HG02981 (cell line): ENCODE data around the gene PRAMEF15.
"Not testable (repeated sequence)": the region's sequence is repeated elsewhere in the genome, so short reads cannot be mapped to it uniquely, and the experiment has no call there.

ENCODE experiments used
- ATAC-seq: cut with Tn5 transposase; IDR thresholded peaks from one replicate; pipeline ENCODE4 v1.9.1; 2021; ENCODE audit warnings: mild to moderate bottlenecking, moderate library complexity; ENCODE audit not compliant: unreplicated experiment

PRAMEF15 gene

GRCh38 chr1:13315281-13315680, at the start of gene PRAMEF15:
Gene PRAMEF15 (plus strand): TSS chr1:13315581. CDS start chr1:13318408, 2,827 bp downstream.
- not testable (repeated sequence) for ATAC-seq

GRCh38 chr1:13277016-13277415, 38.4 kb upstream of the PRAMEF15 start:
- ATAC-seq: not testable (repeated sequence)

GRCh38 chr1:13279617-13280016, 35.8 kb upstream of the PRAMEF15 start:
- not testable (repeated sequence) for ATAC-seq

- ATAC-seq: not testable (repeated sequence)
Measured at GRCh38 chr1:13285037-13285436, 30.3 kb upstream of the PRAMEF15 start, which contains the start of gene PRAMEF8. Gene PRAMEF8 (minus strand): TSS chr1:13285137. CDS start chr1:13284091, 1,046 bp downstream.

GRCh38 chr1:13289030-13289429, 26.4 kb upstream of the PRAMEF15 start:
- ATAC-seq: not testable (repeated sequence)

- ATAC-seq: not testable (repeated sequence)
Measured at GRCh38 chr1:13297216-13297931, 18.0 kb upstream of the PRAMEF15 start.

- ATAC-seq: not testable (repeated sequence)
Measured at GRCh38 chr1:13298699-13299098, 16.7 kb upstream of the PRAMEF15 start.

GRCh38 chr1:13302197-13302596, 13.2 kb upstream of the PRAMEF15 start:
- ATAC-seq: not testable (repeated sequence)

GRCh38 chr1:13303239-13303638, 12.1 kb upstream of the PRAMEF15 start, which contains the start of gene PRAMEF33:
Gene PRAMEF33 (plus strand): TSS chr1:13303539. CDS start chr1:13305955, 2,416 bp downstream.
- ATAC-seq: not testable (repeated sequence)

GRCh38 chr1:13342496-13342895, 27.1 kb downstream of the PRAMEF15 start:
- ATAC-seq: not testable (repeated sequence)

GRCh38 chr1:13347034-13347433, 31.7 kb downstream of the PRAMEF15 start, which contains the start of gene PRAMEF14:
Gene PRAMEF14 (minus strand): TSS chr1:13347134. CDS start chr1:13345314, 1,820 bp downstream.
- not testable (repeated sequence) for ATAC-seq

GRCh38 chr1:13353476-13353875, 38.1 kb downstream of the PRAMEF15 start:
- ATAC-seq: not testable (repeated sequence)

GRCh38 chr1:13354475-13354874, 39.1 kb downstream of the PRAMEF15 start:
- ATAC-seq: not testable (repeated sequence)

- not testable (repeated sequence) for ATAC-seq
Measured at GRCh38 chr1:13356774-13357173, 41.4 kb downstream of the PRAMEF15 start.

- not testable (repeated sequence) for ATAC-seq
Measured at GRCh38 chr1:13362364-13362763, 47.0 kb downstream of the PRAMEF15 start.

- not testable (repeated sequence) for ATAC-seq
Measured at GRCh38 chr1:13364928-13365327, 49.5 kb downstream of the PRAMEF15 start.

- not testable (repeated sequence) for ATAC-seq
Measured at GRCh38 chr1:13366536-13366935, 51.2 kb downstream of the PRAMEF15 start.

- ATAC-seq: not testable (repeated sequence)
Measured at GRCh38 chr1:13368544-13368943, 53.2 kb downstream of the PRAMEF15 start.
